Neural cell (in vitro differentiated cells): ENCODE results near the gene PLIN1.

Source experiments
- EP300 ChIP-seq: fragments of 450-650 bp; conservative IDR thresholded peaks from 2 replicates; pipeline ENCODE4 v1.6.1; 2014; ENCODE audit warnings: antibody characterized with exemption, mild to moderate bottlenecking, moderate library complexity; ENCODE audit not compliant: poor library complexity, severe bottlenecking
- EZH2 ChIP-seq: fragments of 200-600, 300-800 bp; shearing (Covaris generic), sonication (generic); IDR thresholded peaks from 2 replicates; pipeline ENCODE4 v1.6.1; 2014; ENCODE audit warnings: antibody characterized with exemption, low read length, borderline replicate concordance, mild to moderate bottlenecking; ENCODE audit not compliant: insufficient read depth, poor library complexity, severe bottlenecking
- POLR2AphosphoS5 ChIP-seq: IDR thresholded peaks from 2 replicates; pipeline ENCODE4 v1.6.1; 2012
- RAD21 ChIP-seq: fragments of 450-650 bp; conservative IDR thresholded peaks from 2 replicates; pipeline ENCODE4 v1.6.1; 2014; ENCODE audit warnings: antibody characterized with exemption, mild to moderate bottlenecking, moderate library complexity
- SMC3 ChIP-seq: fragments of 450-650 bp; conservative IDR thresholded peaks from 2 replicates; pipeline ENCODE4 v1.6.1; 2014; ENCODE audit warnings: antibody characterized with exemption, mild to moderate bottlenecking, moderate library complexity; ENCODE audit not compliant: poor library complexity
- TAF1 ChIP-seq: IDR thresholded peaks from 2 replicates; pipeline ENCODE4 v1.6.1; 2012; ENCODE audit warnings: low read depth
- TF ChIP-seq, protein P1 (sequence below): fragments of 450-650 bp; IDR thresholded peaks from 2 replicates; pipeline ENCODE4 v1.5.1; 2014; ENCODE audit warnings: antibody characterized with exemption, mild to moderate bottlenecking, moderate library complexity; ENCODE audit not compliant: poor library complexity, severe bottlenecking
- TF ChIP-seq, protein P2 (sequence below): IDR thresholded peaks from 2 replicates; pipeline ENCODE4 v1.6.1; 2012; ENCODE audit warnings: borderline replicate concordance

DNA sequence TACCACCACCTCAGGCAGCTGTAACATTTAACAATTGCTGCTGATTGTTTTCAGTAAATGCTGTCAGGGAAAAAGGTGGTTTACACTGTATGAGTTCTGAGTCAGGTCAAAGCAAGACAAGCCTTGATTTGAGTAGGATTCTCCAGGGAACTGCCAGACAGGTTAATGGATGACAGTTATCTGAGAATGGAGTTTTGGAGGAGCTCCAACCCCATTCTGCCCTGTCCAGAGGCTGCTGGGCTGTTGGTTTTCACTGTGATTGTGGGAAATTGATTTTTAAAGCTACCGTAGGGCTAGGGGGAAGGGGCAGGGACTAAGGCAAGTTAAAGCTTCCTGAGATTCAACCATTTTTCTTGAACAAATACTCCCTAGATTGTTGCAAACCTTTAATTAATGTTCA is 64.0 kb downstream of the PLIN1 start:
- TF ChIP-seq, protein P1, sequence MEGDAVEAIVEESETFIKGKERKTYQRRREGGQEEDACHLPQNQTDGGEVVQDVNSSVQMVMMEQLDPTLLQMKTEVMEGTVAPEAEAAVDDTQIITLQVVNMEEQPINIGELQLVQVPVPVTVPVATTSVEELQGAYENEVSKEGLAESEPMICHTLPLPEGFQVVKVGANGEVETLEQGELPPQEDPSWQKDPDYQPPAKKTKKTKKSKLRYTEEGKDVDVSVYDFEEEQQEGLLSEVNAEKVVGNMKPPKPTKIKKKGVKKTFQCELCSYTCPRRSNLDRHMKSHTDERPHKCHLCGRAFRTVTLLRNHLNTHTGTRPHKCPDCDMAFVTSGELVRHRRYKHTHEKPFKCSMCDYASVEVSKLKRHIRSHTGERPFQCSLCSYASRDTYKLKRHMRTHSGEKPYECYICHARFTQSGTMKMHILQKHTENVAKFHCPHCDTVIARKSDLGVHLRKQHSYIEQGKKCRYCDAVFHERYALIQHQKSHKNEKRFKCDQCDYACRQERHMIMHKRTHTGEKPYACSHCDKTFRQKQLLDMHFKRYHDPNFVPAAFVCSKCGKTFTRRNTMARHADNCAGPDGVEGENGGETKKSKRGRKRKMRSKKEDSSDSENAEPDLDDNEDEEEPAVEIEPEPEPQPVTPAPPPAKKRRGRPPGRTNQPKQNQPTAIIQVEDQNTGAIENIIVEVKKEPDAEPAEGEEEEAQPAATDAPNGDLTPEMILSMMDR = no peak
- no peak for TF ChIP-seq POLR2AphosphoS5
- no peak for TF ChIP-seq EZH2
- TF ChIP-seq TAF1 = no peak
- TF ChIP-seq SMC3 = no peak
- no peak for TF ChIP-seq RAD21
- TF ChIP-seq EP300 = no peak
- TF ChIP-seq, protein P2, sequence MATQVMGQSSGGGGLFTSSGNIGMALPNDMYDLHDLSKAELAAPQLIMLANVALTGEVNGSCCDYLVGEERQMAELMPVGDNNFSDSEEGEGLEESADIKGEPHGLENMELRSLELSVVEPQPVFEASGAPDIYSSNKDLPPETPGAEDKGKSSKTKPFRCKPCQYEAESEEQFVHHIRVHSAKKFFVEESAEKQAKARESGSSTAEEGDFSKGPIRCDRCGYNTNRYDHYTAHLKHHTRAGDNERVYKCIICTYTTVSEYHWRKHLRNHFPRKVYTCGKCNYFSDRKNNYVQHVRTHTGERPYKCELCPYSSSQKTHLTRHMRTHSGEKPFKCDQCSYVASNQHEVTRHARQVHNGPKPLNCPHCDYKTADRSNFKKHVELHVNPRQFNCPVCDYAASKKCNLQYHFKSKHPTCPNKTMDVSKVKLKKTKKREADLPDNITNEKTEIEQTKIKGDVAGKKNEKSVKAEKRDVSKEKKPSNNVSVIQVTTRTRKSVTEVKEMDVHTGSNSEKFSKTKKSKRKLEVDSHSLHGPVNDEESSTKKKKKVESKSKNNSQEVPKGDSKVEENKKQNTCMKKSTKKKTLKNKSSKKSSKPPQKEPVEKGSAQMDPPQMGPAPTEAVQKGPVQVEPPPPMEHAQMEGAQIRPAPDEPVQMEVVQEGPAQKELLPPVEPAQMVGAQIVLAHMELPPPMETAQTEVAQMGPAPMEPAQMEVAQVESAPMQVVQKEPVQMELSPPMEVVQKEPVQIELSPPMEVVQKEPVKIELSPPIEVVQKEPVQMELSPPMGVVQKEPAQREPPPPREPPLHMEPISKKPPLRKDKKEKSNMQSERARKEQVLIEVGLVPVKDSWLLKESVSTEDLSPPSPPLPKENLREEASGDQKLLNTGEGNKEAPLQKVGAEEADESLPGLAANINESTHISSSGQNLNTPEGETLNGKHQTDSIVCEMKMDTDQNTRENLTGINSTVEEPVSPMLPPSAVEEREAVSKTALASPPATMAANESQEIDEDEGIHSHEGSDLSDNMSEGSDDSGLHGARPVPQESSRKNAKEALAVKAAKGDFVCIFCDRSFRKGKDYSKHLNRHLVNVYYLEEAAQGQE = no peak
